NCI-H2107 (cell line): Measurements from ENCODE around the gene PCP2.
A peak's percentile ranks its signal among the peaks of the same experiment; 100 is the strongest.

ENCODE experiments used
- DNase-seq: peaks from one replicate; lab custom pipeline; 2025; lab: John Stamatoyannopoulos, UW

The PCP2 gene

GRCh38 chr19:7596211-7596937 lies 37.1 kb downstream of the PCP2 start:
- no peak for DNase-seq

DNA sequence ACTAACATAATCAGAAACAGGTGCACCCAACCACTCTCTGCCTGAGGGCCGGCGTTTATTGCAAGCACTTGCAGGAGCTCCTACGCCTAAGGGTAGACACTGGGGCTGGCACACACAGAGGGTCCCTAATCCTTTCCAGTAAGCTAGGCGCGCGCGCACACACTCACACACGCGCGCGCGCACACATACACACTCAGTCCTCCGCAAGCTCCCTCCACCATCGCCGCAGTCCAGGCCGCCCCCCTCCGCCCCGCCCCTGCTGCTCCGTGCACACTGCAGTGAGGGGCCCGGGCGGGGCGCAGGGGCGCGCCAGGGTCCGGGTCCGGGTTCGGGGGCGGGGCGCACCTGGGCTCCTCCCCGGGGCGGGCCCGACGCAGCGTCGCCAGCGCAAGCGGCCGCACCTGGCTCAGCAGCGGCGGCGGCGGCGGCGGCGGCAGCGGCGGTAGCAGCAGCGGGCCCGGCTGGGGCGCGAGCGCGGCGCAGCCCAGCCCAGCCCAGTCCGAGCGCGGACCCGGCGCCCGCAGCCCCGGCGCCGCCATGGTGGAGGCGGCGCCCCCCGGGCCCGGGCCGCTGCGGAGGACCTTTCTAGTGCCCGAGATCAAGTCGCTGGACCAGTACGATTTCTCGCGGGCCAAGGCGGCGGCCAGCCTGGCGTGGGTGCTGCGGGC lies 37.9 kb downstream of the PCP2 start, which contains the start of gene CAMSAP3:
CAMSAP3 (plus strand) TSS at position 398 of the 668 bp plus-strand sequence; CDS start at position 538, 140 bp downstream.
- DNase-seq: peak; percentile 44

- DNase-seq: no peak
These were observed 43.3 kb downstream of the PCP2 start for GRCh38 chr19:7590256-7590655.

DNA sequence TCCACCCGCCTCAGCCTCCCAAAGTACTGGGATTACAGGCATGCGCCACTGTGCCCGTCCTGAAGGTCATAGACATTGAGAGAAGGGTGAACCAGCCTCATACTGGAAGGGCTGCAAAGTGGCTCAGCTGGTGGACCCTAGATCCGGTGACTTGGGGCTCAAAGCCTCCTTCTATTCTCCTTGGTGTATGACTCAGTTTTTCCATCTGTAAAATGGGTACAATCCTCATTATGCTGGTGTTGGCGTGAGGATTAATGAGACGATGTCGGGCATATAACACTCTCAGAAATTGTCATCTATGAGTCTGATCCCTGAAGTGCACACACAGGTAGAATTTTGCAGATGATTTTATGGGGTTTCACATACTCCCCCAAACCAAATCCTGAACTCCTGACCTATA lies 43.7 kb downstream of the PCP2 start:
- DNase-seq: no peak

- no peak for DNase-seq
These were observed 51.1 kb downstream of the PCP2 start for GRCh38 chr19:7582446-7582845.
